G401 (cell line): ENCODE measurements around the gene MPV17L. TPM values are rescaled to one million over a fixed set of nuclear protein-coding genes. Genes with fewer than 3 reads are reported as not detected.
"Not testable (repeated sequence)": the region's sequence is repeated elsewhere in the genome, so short reads cannot be mapped to it uniquely, and the experiment has no call there.

Source experiments
- DNase-seq: peaks from one replicate; pipeline ENCODE4 v3.0.0-alpha.2; 2015; ENCODE audit warnings: low spot score
- in situ Hi-C: cut with HindIII; loops from 2 replicates; pipeline ENCODE4 v1.10.0; 2016; ENCODE audit warnings: low sequenced_read_pairs, mixed read lengths
- total RNA-seq: library from RNA; depleted of rRNA; stranded (reverse); fragments of >200 nt; shearing (Covaris generic); gene quantifications from 2 replicates; pipeline ENCODE4 v1.2.3, GENCODE V29; 2014

MPV17L gene
- total RNA-seq, 1 experiment from 2014 or later = 5.2 TPM

DNA sequence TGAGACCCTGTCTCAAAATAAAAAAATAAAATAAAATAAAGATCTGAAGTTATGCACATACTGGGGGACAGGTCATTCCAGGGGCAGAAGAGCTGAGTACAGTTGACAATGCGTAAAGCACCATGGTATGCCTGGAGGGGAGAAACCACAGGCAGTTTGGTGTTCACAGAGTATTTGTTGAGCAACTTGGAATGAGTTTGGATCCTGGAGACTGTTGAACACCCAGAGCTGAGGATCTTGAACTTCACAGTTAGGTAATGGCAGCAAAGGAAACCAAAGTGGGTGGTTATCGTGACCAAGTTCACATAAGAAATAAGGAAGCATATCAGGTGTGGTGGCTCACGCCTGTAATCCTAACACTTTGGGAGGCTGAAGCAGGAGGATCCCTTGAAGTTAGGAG, 8.5 kb downstream of the MPV17L start:
- DNase-seq, in situ Hi-C loops: not testable (repeated sequence)

- DNase-seq = no peak
- in situ Hi-C loops = no loop called here
Observed at GRCh38 chr16:15404792-15405191, 9.2 kb downstream of the MPV17L start.

DNA sequence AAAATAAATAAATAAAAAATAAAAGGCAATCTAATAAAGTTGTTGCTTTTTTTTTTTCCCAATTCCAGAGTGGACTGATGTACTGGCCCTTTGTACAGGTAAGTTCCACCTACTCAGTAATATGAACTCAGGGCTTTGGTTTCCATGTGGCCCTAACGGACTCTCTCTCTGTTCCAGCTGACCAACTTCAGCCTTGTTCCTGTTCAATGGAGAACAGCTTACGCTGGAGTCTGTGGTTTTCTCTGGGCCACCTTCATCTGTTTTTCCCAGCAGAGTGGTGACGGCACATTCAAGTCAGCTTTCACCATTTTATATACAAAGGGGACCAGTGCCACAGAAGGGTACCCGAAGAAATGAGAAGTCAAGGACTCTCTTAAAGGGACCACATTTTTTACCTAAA, 12.2 kb downstream of the MPV17L start:
- DNase-seq, in situ Hi-C loops: not testable (repeated sequence)

GRCh38 chr16:15409476-15409875, 13.9 kb downstream of the MPV17L start:
- DNase-seq, in situ Hi-C loops: not testable (repeated sequence)

DNA sequence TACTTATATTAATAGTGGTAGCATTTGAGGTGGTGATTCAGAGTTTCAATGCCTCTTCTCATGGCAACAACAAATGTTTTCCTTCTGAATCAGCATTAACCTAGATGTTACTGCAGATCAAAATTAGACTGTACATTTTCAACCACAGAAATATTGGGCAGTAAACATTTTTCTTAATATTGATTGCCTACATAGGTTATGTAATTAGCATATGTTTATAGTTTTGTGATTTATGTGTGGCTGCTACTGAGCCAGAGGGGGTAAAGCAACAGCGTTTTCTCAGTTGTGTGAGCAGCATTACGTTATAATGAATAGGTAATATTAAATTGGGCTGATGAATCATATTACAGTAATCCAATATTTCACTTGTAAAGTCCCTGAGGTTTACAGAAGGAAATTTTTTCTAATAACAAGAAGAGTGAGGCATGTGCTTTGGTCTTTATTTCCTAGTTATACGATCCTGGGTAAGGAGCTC, 20.0 kb downstream of the MPV17L start:
- DNase-seq = no peak
- in situ Hi-C loops = no loop called here

DNA sequence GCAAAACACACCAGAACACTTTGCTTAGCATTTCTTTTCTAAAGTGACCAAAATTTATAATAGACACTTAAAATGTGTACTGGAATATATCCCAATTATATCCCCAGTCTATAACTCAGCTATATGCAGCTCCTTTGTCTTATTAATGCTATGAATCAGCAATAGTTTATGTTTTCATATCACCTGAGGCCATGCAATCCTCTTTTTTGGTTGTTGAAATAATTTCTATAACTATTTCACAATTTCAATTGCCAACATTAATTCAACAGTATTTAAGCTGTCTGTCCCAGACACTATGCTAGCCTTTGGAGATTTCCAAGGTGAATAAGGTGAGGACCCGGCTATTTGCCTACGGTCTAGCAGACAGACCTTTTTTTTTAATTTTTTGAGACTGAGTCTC, 21.6 kb downstream of the MPV17L start:
- no peak for DNase-seq
- in situ Hi-C loops = no loop called here

DNA sequence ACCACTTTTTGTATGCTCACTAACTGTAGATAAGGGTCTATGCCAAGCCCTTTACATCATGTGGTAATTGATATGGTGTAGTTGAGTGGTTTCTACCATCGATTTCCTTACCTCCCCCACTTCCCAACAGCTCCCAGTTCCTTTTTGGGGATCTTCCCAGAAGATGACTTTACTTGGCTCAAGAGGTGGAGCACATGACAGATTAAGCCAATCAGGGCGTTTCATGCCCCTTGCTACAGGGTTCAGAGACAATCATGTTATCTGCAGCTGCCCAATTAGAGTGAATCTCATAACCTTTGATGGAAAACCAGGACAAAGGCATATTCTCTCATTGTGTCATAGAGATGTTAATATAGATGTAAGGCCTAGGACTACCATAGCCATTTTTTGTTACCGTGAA, 22.7 kb downstream of the MPV17L start:
- in situ Hi-C loops = no loop called here

DNA sequence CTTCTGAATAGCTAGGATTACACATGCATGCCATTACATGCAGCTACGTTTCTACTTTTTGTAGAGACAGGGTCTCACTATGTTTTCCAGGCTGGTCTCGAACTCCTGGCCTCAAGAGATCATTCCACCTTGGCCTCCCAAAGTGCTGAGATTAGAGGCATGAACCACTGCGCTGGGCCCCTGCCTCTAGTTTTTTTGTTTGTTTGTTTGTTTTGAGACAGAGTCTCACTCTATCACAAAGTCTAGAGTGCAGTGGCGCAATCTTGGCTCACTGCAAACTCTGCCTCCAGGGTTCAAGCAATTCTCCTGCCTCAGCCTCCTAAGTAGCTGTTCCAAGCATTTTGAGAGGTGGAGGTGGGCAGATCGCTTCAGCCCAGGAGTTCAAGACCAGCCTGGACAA, 26.1 kb downstream of the MPV17L start:
- DNase-seq, in situ Hi-C loops: not testable (repeated sequence)

More for the DNA sequence above, 22.7 kb downstream of the MPV17L start:
- DNase-seq = no peak

DNA sequence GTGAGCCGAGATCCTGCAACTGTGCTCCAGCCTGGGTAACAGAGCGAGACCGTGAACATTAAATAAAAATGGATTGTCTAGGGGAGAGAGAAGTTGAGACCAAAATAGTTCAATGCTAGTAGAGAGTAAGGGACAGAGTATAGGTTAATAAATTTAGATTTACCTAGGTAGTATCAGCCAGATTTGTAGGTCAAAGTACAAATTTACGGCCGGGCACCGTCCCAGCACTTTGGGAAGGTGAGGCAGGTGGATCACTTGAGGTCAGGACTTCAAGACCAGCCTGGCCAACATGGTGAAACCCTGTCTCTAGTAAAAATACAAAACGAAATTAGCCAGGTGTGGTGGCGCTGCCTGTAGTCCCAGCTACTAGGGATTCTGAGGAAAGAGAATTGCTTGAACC, 26.7 kb downstream of the MPV17L start:
- DNase-seq = no peak
- in situ Hi-C loops = no loop called here

- in situ Hi-C loops = no loop called here
- DNase-seq = no peak
Observed at GRCh38 chr16:15425861-15426260, 30.3 kb downstream of the MPV17L start.

DNA sequence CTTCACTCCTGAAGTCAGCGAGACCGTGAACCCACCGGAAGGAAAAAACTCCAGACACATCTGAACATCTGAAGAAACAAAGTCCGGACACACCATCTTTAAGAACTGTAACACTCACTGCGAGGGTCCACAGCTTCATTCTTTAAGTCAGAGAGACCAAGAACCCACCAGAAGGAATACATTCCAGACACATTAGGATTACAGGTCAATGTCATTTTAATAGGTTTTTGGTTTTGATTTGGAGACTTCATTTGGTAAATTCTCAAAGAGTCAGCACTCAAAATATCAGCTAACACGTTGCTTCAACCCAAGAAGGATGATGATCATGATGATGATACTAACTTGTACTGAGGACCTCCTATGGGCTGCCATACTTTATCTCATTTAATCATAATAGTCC, 31.2 kb downstream of the MPV17L start:
- no peak for DNase-seq
- in situ Hi-C loops = no loop called here

GRCh38 chr16:15427648-15428239, 32.2 kb downstream of the MPV17L start:
- in situ Hi-C loops = no loop called here
- DNase-seq = peak; percentile 67

DNA sequence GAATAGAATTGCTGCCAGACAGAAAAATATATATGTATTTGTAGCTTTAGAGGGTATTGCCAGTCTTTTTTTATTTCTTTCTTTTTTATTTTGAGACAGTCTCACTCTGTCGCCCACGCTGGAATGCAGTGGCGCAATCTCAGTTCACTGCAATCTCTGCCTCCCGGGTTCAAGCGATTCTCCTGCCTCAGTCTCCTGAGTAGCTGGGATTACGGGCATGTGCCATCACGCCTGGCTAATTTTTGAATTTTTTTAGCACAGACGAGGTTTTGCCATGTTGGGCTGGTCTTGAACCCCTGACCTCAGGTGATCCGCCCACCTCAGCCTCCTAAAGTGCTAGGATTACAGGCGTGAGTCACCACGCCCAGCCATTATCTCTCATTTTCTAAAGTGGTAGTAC, 35.3 kb downstream of the MPV17L start:
- DNase-seq, in situ Hi-C loops: not testable (repeated sequence)

DNA sequence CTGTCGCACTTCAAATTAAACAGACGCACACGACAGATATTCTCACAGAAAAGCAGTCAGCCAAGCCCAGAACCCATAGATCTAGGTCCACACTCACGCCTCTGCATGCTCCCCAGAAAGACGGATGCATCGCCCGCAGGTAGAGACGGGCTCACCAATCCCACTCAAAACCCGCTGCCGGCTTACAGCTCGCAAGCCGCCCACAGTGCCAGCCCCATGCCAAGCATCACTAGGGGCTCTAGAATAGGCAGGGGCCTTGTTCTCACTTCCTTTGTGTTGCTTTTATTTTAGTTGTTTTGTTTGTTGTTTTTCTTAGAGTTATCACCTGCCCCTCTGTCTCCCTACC, 38.5 kb downstream of the MPV17L start:
- no peak for DNase-seq
- in situ Hi-C loops = no loop called here

DNA sequence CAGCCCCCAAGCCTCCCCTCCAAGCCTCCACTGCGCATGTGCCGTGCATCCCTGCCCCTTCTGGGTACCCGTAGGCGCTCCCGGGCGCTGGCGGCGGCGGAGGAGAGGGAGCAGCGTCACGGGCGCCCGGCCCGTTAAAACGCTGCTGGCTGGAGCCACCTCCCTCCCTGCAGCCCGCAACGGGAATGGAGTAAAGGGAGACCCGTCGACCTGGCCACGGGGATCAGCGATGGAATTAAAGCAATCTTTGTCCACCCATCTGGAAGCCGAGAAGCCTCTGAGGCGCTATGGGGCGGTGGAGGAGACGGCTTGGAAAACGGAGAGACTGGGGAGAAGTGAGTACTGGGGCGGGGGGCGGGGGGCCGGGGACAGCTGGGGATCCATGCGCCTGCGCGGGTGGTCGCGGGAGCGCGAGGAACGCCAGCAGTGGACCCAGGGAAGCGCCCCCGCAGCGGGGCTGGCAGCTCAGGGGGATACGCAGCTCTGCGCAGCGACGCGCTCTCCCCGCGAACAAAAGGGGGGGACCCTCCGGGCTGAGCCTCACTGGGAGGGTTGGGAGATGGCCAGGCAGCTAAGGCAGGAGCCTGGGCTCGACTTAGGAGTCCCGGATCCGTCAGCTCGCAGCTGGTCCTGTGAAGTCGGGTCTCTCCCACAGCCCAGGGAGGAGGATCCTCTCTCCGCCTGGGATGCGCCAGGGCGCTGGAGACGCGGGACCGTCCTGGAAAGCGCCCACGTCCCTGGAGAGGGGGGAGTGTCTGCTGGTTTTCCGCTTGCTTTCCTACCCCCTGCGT, 39.1 kb downstream of the MPV17L start, which contains the start of gene BMERB1:
TSS of gene BMERB1 (plus strand) at position 164 of the 791 bp plus-strand sequence. CDS start at position 230, 66 bp downstream.
- DNase-seq = peak; percentile 85
- in situ Hi-C loops = no loop called here

DNA sequence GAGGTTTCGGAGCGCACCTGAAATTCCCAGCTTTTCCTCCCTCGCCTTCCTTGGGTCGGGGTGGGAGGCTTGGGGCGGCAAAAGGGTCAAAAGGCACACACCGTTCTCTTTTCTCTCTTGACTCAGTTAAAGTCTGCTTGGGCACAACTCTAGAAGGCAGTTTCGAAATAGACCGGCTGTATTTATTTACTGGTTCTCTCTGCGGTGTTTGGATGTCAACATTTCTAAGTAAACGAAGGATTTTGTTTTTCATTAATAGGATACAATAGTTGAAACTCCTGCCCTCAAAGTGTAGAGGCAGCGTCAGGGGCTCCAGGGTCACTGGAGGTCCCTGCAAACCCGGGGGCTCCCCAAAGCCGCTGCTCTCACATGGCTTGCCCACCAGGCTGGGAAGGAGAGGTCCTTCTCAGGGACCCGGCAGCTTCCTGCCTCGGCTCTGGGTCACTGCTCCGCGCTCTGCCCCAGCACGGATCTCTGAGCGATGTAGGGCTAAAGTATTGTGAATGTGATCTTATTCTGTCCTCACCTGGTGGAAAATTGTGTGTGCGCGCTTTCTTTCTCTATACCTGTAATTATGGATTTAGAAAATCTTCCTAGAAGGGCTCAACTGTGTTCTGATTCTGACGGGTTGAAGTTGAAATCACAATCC, 39.8 kb downstream of the MPV17L start:
- DNase-seq = peak; percentile 1
- in situ Hi-C loops = no loop called here

- DNase-seq = no peak
- in situ Hi-C loops = no loop called here
Observed at GRCh38 chr16:15439102-15439501, 43.5 kb downstream of the MPV17L start.

GRCh38 chr16:15439521-15439920, 44.0 kb downstream of the MPV17L start:
- in situ Hi-C loops = no loop called here
- DNase-seq = no peak

DNA sequence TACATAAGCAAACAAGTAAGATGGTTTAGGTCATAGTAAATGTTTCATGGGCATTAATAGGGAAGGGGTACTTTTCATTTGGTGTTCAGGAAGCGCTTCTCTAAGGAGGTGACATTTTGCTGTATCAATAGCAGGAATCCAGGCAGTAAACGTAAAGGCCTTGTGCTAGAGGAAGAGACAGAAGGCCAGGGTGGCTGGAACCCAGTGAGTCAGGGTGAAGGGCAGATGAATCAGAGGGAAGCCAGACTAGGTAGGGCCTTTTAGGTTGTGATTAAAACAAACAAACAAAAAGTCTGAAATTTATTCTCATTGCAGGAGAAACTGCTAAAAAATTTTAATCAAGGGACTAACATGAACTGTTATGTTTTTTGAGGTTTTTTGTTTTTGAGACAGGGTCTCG, 45.3 kb downstream of the MPV17L start:
- no peak for DNase-seq

GRCh38 chr16:15442140-15442539, 46.6 kb downstream of the MPV17L start:
- in situ Hi-C loops, DNase-seq: not testable (repeated sequence)

More for the DNA sequence above, 45.3 kb downstream of the MPV17L start:
- in situ Hi-C loops = no loop called here
